Epithelial cell of proximal tubule (primary cell): Measurements from ENCODE around the gene RO60. TPM values are rescaled to one million over a fixed set of nuclear protein-coding genes. Genes with fewer than 3 reads are reported as not detected.

Experiments
- DNase-seq: peaks from one replicate; pipeline ENCODE4 v3.0.0-alpha.2; 2011; ENCODE audit warnings: low read depth
- H3K4me3 ChIP-seq: 2 replicates; pipeline ENCODE4 v1.5.1; 2011; ENCODE audit warnings: low read depth, mild to moderate bottlenecking, low read length
- CTCF ChIP-seq: conservative IDR thresholded peaks from 2 replicates; pipeline ENCODE4 v1.5.1; 2012; ENCODE audit warnings: low read depth, mild to moderate bottlenecking, low read length
- total RNA-seq: library from RNA; depleted of rRNA; stranded (reverse); fragments of >200 nt; gene quantifications from 2 replicates; pipeline ENCODE4 v1.2.3, GENCODE V29; 2015

The RO60 gene
- total RNA-seq, 1 donor from 2014 or later, result 62.0 TPM

GRCh38 chr1:193070386-193070753, 11.0 kb downstream of the RO60 start:
- TF ChIP-seq CTCF, result no peak
- no peak for DNase-seq
- no peak overlapping the region for H3K4me3 ChIP-seq

GRCh38 chr1:193070942-193071341, 11.5 kb downstream of the RO60 start:
- DNase-seq, result no peak
- no peak for TF ChIP-seq CTCF
- no peak overlapping the region for H3K4me3 ChIP-seq

- DNase-seq, result no peak
Observed at GRCh38 chr1:193077991-193078390, 18.6 kb downstream of the RO60 start.

GRCh38 chr1:193079187-193079586, 19.8 kb downstream of the RO60 start:
- no peak overlapping the region for H3K4me3 ChIP-seq
- no peak for TF ChIP-seq CTCF
- no peak for DNase-seq

More at GRCh38 chr1:193077991-193078390, 18.6 kb downstream of the RO60 start:
- TF ChIP-seq CTCF, result no peak
- no peak overlapping the region for H3K4me3 ChIP-seq

- DNase-seq, result no peak
- no peak overlapping the region for H3K4me3 ChIP-seq
- no peak for TF ChIP-seq CTCF
Observed at GRCh38 chr1:193083365-193084088, 24.1 kb downstream of the RO60 start.

GRCh38 chr1:193085263-193085662, 25.9 kb downstream of the RO60 start:
- no peak for DNase-seq
- no peak overlapping the region for H3K4me3 ChIP-seq
- TF ChIP-seq CTCF, result no peak

GRCh38 chr1:193086342-193086741, 26.9 kb downstream of the RO60 start:
- no peak overlapping the region for H3K4me3 ChIP-seq
- DNase-seq, result no peak
- TF ChIP-seq CTCF, result no peak
